SH-SY5Y (cell line): ENCODE measurements around the gene RASAL2.

Experiments
- GATA2 ChIP-seq: IDR thresholded peaks from 2 replicates; pipeline ENCODE4 v1.6.1; 2011; ENCODE audit warnings: mild to moderate bottlenecking, low read depth, low read length
- GATA3 ChIP-seq: IDR thresholded peaks from 2 replicates; pipeline ENCODE4 v1.6.1; 2011; ENCODE audit warnings: low read depth, mild to moderate bottlenecking, low read length, moderate library complexity

DNA sequence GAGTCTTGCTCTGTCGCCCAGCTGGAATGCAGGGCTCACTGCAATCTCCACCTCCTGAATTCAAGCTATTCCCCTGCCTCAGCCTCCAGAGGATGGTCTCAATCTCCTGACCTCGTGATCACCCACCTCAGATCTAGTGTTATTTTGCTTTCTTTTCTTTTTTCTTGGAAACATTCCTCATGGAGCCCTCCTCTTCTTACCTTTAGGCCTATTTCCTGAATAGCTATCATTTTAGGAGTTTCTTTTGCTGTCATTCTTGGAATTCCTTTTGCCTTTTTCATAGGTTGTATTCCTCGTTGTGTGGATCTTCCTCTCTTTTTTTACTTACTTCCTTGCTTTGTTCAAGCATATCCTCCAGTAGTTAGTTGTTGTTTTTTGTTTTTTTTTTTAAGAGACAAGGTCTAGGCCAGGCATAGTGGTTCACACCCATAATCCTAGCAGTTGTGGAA lies 173.8 kb downstream of the RASAL2 start:
- TF ChIP-seq GATA2, result no peak
- no peak for TF ChIP-seq GATA3
